Panc1 (cell line): ENCODE measurements around the gene PRIMPOL.

Experiments
- REST ChIP-seq, 2 experiments: IDR thresholded peaks; 2 replicates each; pipeline ENCODE4 v1.6.1; 2011 to 2012; ENCODE audit warnings: low read depth in 2 of 2, control low read depth in 1 of 2, low read length in 1 of 2, mild to moderate bottlenecking in 1 of 2, moderate library complexity in 1 of 2; ENCODE audit not compliant: insufficient read depth in 1 of 2
- SIN3A ChIP-seq: IDR thresholded peaks from 2 replicates; pipeline ENCODE4 v1.6.1; 2012; ENCODE audit warnings: low read depth, mild to moderate bottlenecking, low read length, moderate library complexity, borderline replicate concordance; ENCODE audit not compliant: insufficient read depth
- TF ChIP-seq, protein P1 (sequence below): fragments of 450-650 bp; IDR thresholded peaks from 2 replicates; pipeline ENCODE4 v1.5.1; 2017; ENCODE audit warnings: mild to moderate bottlenecking

DNA sequence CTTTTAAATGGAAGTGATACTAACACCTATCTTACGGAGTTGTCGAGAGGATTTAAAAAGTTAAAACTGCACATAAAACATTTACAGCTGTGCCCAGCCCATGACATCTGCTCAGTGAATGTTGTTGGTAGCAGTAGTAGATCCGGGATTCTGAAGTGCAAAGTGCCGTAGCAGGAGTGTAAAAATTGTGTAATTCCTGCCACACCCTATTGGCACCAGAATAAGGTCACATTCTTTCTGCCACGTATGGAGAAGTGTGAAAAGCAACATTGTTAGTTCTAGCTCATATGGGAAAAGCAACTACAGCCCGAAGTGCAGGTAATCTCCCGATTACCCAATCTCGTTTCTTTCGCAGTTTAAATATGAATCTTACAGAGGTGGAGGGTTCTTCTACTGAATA is 31.2 kb downstream of the PRIMPOL start:
- TF ChIP-seq, protein P1, sequence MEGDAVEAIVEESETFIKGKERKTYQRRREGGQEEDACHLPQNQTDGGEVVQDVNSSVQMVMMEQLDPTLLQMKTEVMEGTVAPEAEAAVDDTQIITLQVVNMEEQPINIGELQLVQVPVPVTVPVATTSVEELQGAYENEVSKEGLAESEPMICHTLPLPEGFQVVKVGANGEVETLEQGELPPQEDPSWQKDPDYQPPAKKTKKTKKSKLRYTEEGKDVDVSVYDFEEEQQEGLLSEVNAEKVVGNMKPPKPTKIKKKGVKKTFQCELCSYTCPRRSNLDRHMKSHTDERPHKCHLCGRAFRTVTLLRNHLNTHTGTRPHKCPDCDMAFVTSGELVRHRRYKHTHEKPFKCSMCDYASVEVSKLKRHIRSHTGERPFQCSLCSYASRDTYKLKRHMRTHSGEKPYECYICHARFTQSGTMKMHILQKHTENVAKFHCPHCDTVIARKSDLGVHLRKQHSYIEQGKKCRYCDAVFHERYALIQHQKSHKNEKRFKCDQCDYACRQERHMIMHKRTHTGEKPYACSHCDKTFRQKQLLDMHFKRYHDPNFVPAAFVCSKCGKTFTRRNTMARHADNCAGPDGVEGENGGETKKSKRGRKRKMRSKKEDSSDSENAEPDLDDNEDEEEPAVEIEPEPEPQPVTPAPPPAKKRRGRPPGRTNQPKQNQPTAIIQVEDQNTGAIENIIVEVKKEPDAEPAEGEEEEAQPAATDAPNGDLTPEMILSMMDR: no peak
- TF ChIP-seq SIN3A (no peak), REST (IDR thresholded peaks at IDR 0.05; ENCODE audit: insufficient read depth in 1 of 2, low read depth in 2 of 2, low read length in 1 of 2) (no peak)
